Transverse colon (tissue), 3 donors: ENCODE data around the gene KLHL29.

ENCODE experiments used
- EP300 ChIP-seq: sonication (generic); formaldehyde crosslinking; IDR thresholded peaks from one replicate; pipeline ENCODE4 v1.6.1; 2017; ENCODE audit warnings: antibody characterized with exemption, low read depth
- POLR2A ChIP-seq: fragments of 450-650 bp; IDR thresholded peaks from one replicate; pipeline ENCODE4 v1.6.1; 2016; ENCODE audit warnings: antibody characterized with exemption, mild to moderate bottlenecking, moderate library complexity
- TF ChIP-seq, protein P1 (sequence below), 5 experiments: fragments of 200-600 bp in 3 of 5; fragments of 450-650 bp in 2 of 5; sonication (generic) in 3 of 5; IDR thresholded peaks; 1 replicate in 2 of 5; 2 replicates in 3 of 5; pipeline ENCODE4 v1.5.1; 2016 to 2017; ENCODE audit warnings: antibody characterized with exemption in 5 of 5, inconsistent platforms in 3 of 5, mild to moderate bottlenecking in 2 of 5, moderate library complexity in 1 of 5

DNA sequence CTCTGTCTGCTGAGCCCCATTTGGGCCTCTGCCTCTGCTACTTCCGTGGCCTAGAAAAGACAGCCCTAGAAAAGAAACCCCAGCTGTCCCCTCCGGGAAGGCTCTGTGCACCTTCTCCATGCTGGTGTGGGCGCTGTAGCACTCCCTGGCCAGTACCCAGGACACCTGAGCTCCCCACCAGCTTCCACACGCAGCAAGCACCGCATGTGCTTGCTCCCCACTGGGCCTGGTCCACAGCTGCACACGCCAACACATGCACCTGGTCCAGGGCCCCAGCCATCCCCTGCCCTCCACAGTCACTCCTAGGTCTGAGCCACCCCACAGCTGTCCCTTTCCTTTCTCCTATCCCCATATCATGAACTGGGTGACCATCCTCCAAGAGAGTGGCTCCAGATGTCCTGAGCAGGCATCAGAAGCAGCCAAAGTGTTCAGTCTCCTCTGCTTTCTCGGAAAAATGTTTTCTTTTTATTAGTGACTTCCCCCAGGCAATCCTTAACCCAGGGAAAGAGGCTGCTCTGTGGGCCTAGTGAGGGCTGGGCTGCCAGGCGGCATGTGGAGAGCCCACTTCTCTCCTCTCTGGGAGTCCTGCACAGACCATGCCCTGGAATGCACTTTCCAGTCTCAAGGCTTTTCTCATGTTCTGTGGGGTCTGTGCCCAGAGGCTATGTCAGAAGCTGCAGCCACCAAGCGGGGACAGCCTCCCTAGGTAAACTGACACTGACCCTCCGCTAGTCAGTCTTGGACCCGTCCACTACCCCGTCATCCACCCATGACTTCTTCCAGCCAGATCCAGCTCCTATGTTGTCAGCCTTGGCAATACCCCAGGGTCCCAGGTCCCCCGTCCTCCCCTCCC lies 133.7 kb downstream of the KLHL29 start:
- TF ChIP-seq, protein P1, sequence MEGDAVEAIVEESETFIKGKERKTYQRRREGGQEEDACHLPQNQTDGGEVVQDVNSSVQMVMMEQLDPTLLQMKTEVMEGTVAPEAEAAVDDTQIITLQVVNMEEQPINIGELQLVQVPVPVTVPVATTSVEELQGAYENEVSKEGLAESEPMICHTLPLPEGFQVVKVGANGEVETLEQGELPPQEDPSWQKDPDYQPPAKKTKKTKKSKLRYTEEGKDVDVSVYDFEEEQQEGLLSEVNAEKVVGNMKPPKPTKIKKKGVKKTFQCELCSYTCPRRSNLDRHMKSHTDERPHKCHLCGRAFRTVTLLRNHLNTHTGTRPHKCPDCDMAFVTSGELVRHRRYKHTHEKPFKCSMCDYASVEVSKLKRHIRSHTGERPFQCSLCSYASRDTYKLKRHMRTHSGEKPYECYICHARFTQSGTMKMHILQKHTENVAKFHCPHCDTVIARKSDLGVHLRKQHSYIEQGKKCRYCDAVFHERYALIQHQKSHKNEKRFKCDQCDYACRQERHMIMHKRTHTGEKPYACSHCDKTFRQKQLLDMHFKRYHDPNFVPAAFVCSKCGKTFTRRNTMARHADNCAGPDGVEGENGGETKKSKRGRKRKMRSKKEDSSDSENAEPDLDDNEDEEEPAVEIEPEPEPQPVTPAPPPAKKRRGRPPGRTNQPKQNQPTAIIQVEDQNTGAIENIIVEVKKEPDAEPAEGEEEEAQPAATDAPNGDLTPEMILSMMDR (IDR thresholded peaks at IDR 0.05): no peak
- no peak for TF ChIP-seq POLR2A
- no peak for TF ChIP-seq EP300
